ENCODE measurements around the gene ATP2C2.

The ATP2C2 gene

DNA sequence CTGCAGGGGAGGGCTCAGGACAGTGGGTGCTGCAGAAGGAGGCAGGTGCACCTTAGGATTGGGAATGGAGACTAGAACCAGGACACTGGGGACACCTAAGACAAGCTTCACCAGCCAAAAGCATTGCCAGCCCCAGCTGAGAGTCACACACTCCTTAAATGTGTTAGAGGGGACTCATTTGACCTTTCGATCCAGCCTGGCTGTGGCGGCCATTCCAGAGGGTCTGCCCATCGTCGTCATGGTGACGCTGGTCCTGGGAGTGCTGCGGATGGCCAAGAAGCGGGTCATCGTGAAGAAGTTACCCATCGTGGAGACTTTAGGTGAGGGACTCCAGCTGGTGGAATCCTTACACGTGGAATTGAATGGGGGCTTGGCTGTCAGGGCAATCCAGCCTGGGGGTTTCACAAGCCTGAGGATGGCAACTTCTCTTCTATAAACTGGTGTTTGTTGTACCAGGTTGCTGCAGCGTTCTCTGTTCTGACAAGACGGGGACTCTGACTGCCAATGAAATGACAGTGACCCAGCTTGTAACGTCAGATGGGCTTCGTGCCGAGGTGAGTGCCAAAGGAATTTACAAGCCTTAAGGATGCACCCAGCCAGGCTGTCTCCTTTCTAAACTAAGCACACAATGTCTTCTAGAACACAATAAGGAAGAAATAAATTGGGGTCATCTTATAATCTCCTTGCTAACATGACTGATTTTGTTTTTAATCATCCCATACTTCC, 70.8 kb downstream of the ATP2C2 start:
- Histone ChIP-seq H3K9me3 (ENCODE audit: insufficient read depth, low read depth, low read length) (no peaks in the 10 kb centered on the region), H3K4me1 (ENCODE audit: insufficient read depth, low read length, poor library complexity, severe bottlenecking) (no peaks in the 10 kb centered on the region), H2AFZ (ENCODE audit: low read length) (no peak overlapping the region), H3K4me3 (ENCODE audit: low read length, poor library complexity, severe bottlenecking) (no peak overlapping the region), H3K79me2 (ENCODE audit: insufficient read depth, low read length) (no peaks in the 10 kb centered on the region), H3K9me2 (replicated peaks; ENCODE audit: low read depth, low read length) (no peaks in the 10 kb centered on the region), H3K4me2 (ENCODE audit: low read depth, low read length, poor library complexity, severe bottlenecking) (no peak overlapping the region), H3K9ac (ENCODE audit: low read depth, low read length, poor library complexity, severe bottlenecking) (no peak overlapping the region), H3F3A (ENCODE audit: low read depth) (no peaks in the 10 kb centered on the region), H4K20me1 (ENCODE audit: insufficient read depth, low read length, poor library complexity, severe bottlenecking) (no peaks in the 10 kb centered on the region), H3K27me3 (ENCODE audit: insufficient read depth, low read length, poor library complexity, severe bottlenecking) (no peaks in the 10 kb centered on the region), H3K36me3 (ENCODE audit: insufficient read depth, low read length) (no peaks in the 10 kb centered on the region)
- no peak for TF ChIP-seq EZH2phosphoT487 (IDR thresholded peaks at IDR 0.05; ENCODE audit: borderline replicate concordance)
- TF ChIP-seq, protein P1, sequence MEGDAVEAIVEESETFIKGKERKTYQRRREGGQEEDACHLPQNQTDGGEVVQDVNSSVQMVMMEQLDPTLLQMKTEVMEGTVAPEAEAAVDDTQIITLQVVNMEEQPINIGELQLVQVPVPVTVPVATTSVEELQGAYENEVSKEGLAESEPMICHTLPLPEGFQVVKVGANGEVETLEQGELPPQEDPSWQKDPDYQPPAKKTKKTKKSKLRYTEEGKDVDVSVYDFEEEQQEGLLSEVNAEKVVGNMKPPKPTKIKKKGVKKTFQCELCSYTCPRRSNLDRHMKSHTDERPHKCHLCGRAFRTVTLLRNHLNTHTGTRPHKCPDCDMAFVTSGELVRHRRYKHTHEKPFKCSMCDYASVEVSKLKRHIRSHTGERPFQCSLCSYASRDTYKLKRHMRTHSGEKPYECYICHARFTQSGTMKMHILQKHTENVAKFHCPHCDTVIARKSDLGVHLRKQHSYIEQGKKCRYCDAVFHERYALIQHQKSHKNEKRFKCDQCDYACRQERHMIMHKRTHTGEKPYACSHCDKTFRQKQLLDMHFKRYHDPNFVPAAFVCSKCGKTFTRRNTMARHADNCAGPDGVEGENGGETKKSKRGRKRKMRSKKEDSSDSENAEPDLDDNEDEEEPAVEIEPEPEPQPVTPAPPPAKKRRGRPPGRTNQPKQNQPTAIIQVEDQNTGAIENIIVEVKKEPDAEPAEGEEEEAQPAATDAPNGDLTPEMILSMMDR (conservative IDR thresholded peaks at IDR 0.05; ENCODE audit: low read length), result no peak

DNA sequence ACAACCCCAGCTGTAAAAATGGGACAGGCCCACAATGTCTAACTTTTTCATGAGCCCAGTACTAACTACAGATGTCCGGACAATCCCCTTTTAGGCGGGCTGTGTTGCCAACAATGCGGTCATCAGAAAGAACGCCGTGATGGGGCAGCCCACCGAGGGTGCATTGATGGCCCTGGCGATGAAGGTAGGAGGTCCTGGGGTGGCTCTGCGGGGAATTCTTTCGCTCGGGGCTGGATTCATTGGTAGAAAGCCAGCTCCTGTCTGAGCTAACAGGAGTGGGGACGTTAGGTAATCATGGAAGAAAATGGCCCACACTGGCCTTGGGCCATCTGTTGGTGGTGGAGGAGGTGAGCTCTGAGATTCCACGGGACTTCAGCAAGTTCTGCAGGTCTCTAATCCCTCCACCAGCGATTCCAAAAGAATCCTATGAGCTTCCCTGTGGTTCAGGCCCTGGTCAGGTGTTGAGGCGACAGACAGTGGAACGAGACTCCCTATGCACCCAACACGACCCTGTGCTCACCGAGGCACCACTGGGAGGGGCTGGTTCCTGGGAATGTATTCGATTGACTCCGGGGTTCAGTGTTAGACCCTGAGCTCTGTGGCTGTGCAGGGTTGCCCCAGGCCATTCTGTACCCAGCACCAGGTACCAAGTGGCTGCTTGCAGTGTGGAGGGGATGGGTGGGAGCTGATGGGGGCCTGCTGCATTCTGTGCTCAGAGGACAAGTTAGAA, 74.2 kb downstream of the ATP2C2 start:
- no peaks in the 10 kb centered on the region for H3K79me2 ChIP-seq (ENCODE audit: insufficient read depth, low read length)
- H3K27me3 ChIP-seq (ENCODE audit: insufficient read depth, low read length, poor library complexity, severe bottlenecking), result no peaks in the 10 kb centered on the region
- no peaks in the 10 kb centered on the region for H3K9me2 ChIP-seq (replicated peaks; ENCODE audit: low read depth, low read length)
- H3K4me3 ChIP-seq (ENCODE audit: low read length, poor library complexity, severe bottlenecking), result no peak overlapping the region
- TF ChIP-seq, protein P1 (conservative IDR thresholded peaks at IDR 0.05; ENCODE audit: low read length), result no peak
- TF ChIP-seq EZH2phosphoT487 (IDR thresholded peaks at IDR 0.05; ENCODE audit: borderline replicate concordance), result no peak
- H2AFZ ChIP-seq (ENCODE audit: low read length), result no peak overlapping the region
- no peaks in the 10 kb centered on the region for H4K20me1 ChIP-seq (ENCODE audit: insufficient read depth, low read length, poor library complexity, severe bottlenecking)
- no peak overlapping the region for H3K9ac ChIP-seq (ENCODE audit: low read depth, low read length, poor library complexity, severe bottlenecking)
- H3K36me3 ChIP-seq (ENCODE audit: insufficient read depth, low read length), result no peaks in the 10 kb centered on the region
- H3F3A ChIP-seq (ENCODE audit: low read depth), result no peaks in the 10 kb centered on the region
- H3K4me1 ChIP-seq (ENCODE audit: insufficient read depth, low read length, poor library complexity, severe bottlenecking), result no peaks in the 10 kb centered on the region
- H3K4me2 ChIP-seq (ENCODE audit: low read depth, low read length, poor library complexity, severe bottlenecking), result no peak overlapping the region
- H3K9me3 ChIP-seq (ENCODE audit: insufficient read depth, low read depth, low read length), result no peaks in the 10 kb centered on the region

DNA sequence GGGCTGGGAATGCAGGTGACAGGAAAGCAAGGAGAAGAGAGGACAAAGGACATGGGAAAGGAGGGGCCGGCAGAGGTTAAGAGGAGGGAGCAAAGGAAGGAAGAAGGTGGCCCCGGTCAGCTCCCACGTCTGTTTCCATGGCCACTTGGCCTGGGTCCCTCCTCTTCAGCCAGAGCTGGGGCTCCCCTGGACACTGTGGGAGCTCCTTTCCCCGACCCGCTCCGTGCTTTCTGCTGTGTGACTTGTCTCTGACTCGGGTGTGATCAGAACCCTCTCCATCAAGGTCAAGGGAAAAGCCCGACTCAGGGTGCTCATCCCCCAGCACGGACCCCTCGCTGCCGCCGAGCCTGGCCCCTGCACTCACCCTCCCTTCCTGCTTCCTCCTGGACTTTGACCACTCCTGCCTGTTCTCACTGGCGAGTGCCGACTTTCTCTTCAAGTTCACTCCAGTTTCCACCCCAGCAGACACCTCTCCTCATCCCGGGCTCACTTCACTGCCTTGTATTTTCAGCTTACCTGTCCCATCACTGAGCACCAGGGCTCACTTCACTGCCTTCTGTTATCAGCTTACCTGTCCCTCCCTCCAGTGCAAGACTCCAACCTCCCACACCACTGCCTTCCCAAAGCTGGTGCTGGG, 74.9 kb downstream of the ATP2C2 start:
- Histone ChIP-seq H3K4me3 (ENCODE audit: low read length, poor library complexity, severe bottlenecking) (no peak overlapping the region), H3K4me2 (ENCODE audit: low read depth, low read length, poor library complexity, severe bottlenecking) (no peak overlapping the region), H3K9ac (ENCODE audit: low read depth, low read length, poor library complexity, severe bottlenecking) (no peak overlapping the region), H2AFZ (ENCODE audit: low read length) (no peak overlapping the region), H4K20me1 (ENCODE audit: insufficient read depth, low read length, poor library complexity, severe bottlenecking) (no peaks in the 10 kb centered on the region), H3K9me3 (ENCODE audit: insufficient read depth, low read depth, low read length) (no peaks in the 10 kb centered on the region), H3K36me3 (ENCODE audit: insufficient read depth, low read length) (no peaks in the 10 kb centered on the region), H3K9me2 (replicated peaks; ENCODE audit: low read depth, low read length) (no peaks in the 10 kb centered on the region), H3K4me1 (ENCODE audit: insufficient read depth, low read length, poor library complexity, severe bottlenecking) (no peaks in the 10 kb centered on the region), H3K27me3 (ENCODE audit: insufficient read depth, low read length, poor library complexity, severe bottlenecking) (no peaks in the 10 kb centered on the region), H3K79me2 (ENCODE audit: insufficient read depth, low read length) (no peaks in the 10 kb centered on the region), H3F3A (ENCODE audit: low read depth) (no peaks in the 10 kb centered on the region)
- TF ChIP-seq, protein P1 (conservative IDR thresholded peaks at IDR 0.05; ENCODE audit: low read length), result no peak
- TF ChIP-seq EZH2phosphoT487 (IDR thresholded peaks at IDR 0.05; ENCODE audit: borderline replicate concordance), result no peak

All from Loucy (cell line).